GM12874 (cell line): ENCODE measurements around the gene TP63.

ENCODE experiments used
- TF ChIP-seq, protein P1 (sequence below): IDR thresholded peaks from 2 replicates; pipeline ENCODE4 v1.5.1; 2011; ENCODE audit warnings: low read depth, mild to moderate bottlenecking, control low read depth, low read length, moderate library complexity; ENCODE audit not compliant: insufficient read depth

TP63 gene

DNA sequence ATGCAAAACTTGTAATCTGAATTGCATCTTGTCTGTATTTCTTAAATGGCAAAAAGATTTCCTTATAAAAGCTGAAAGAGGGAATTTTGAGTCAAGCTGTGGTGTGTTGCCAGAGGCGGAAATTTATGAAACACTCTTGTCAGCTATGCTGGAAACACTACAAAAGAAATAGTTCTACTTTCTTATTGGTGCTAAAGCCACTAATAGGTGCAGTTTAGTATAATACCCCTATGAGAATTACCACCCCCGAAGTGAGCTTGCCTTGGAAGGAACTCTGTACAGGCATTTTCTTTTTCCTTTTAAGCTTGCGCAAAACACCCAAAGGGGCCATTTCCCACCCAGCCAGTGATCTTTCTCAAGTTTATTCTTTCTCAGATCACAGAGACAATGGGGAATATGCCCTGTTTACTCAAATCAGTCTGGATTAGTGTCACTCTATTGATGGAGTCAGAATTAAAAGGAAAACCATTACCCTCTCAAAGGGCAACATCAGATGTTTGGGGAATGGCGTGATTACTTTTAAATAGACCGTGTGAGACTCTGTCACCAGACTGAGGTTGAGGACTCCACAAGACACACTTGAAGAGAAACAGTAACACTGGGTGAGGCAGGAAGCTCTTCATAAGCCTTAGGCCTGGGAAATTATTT lies 166.0 kb downstream of the TP63 start:
- TF ChIP-seq, protein P1, sequence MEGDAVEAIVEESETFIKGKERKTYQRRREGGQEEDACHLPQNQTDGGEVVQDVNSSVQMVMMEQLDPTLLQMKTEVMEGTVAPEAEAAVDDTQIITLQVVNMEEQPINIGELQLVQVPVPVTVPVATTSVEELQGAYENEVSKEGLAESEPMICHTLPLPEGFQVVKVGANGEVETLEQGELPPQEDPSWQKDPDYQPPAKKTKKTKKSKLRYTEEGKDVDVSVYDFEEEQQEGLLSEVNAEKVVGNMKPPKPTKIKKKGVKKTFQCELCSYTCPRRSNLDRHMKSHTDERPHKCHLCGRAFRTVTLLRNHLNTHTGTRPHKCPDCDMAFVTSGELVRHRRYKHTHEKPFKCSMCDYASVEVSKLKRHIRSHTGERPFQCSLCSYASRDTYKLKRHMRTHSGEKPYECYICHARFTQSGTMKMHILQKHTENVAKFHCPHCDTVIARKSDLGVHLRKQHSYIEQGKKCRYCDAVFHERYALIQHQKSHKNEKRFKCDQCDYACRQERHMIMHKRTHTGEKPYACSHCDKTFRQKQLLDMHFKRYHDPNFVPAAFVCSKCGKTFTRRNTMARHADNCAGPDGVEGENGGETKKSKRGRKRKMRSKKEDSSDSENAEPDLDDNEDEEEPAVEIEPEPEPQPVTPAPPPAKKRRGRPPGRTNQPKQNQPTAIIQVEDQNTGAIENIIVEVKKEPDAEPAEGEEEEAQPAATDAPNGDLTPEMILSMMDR, result no peak

DNA sequence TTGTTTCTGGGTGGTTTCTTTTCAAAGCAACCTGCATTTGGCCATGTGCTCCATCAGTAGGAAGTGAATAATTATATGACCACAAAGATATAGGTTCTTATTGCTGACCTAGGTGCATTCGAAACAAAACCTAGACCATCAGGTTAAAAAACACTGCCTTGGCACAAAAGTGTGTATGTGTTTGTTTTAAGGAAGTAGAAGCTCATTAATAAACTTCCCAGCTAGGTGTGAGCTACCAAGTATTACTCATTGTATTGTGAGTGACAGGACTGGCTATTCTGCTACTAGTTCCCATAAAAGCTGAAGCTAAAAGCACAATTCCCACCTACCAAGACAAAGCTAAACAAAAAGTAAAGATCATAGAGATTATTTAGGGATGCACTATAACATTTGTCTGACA lies 168.2 kb downstream of the TP63 start:
- TF ChIP-seq, protein P1, result no peak

DNA sequence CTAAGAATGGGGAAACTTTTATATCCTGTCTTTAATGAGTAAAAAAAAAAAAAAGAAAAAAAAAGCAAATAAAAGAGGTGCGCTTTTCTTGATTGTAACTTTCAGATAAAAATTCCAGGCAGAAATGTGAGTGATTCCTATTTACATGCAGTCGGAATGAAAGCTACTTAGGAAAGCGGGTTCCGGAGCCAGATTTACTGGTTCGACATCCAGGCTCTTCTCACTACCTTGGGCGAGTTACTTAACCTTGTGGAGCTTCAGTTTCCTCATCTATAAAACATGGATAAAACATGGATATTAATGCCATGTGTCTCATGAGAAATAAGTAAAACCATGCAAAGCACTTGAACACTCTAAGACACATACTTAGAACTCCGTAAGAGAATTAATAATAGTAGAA lies 169.2 kb downstream of the TP63 start:
- TF ChIP-seq, protein P1, result no peak

DNA sequence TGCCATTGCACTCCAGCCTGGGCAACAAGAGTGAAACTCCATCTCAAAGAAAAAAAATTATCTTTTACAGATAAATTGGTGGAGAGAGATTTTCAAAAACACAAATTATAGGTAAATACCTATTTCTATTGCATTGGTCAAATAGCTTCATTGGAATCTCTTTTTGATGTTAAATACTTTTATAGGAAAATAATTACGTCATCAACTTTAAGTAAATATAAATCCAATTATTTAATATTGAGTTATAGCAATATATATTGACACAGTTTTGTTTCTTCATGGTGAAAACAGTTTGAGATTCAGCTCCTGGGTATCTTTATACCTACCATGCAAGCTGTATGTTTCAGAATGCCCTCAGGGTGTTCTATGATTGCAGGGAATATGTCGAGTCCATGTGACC lies 172.1 kb downstream of the TP63 start:
- TF ChIP-seq, protein P1, result no peak

DNA sequence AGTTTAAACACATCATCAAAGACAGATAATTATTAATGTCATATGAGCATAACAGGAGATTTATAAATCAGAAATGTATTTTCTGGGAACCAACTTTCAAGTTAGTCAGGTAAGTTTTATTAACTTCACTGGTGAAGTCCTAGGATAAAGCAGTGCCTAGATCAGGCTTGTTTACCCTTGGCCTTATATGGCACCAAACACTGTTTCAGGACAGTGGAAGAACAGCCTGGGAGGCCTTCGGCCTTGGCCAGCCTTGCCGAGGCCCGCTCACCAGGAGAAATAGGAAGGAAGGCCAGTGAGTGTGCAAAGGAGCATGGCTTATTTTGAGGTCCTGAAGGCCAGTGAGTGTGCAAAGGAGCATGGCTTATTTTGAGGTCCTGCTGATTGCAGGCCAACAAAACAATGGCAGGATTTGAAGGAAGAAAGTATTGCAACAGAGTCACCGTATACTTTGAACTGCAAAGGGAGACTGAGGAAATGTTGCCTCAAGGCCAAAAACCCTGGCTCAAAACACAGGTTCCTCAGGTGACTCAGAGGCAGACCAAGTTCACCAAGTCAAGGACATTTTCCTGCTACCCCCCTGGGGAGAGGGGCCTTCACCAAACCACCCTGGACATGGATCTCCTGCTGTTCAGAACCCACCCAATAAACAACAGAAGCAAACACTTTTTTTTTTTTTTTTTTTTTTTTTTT lies 174.3 kb downstream of the TP63 start:
- TF ChIP-seq, protein P1, result no peak

DNA sequence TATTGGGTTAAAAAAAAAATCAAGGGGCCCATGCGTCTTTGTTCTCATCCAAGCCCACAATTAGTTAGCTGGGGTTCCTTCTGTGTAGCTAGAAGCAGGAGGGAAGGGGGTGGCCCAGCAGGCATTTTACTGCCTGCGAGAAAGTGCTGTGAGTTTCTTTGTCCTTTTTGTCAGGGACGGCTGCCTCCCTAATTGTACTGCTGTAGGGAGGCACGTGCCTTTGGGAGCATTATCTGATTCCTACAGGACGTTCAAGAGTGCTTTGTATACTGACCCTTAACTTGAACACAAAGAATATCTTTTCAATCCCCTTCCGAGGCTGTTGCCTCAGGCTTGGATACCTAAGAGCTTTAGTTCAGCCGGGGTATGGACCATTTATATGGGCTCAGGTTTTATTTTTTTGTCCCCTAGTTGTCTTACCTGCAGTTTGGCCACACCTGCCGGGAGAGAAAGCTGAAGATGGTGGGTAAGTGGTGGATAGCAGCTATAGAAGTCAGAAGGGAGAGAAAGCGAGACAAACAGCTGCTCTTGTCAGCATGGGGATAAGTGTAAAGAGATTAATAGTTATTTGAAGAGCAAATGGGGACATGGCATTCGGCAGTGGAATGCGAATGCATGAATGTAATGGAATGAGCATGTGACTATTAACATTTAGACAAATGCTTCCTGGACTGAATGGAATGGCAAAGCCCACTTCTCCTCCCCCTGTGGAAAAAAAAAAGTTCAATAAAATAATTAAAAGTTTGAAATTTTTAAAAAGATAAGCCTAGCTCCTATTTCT lies 175.2 kb downstream of the TP63 start:
- TF ChIP-seq, protein P1, result no peak

DNA sequence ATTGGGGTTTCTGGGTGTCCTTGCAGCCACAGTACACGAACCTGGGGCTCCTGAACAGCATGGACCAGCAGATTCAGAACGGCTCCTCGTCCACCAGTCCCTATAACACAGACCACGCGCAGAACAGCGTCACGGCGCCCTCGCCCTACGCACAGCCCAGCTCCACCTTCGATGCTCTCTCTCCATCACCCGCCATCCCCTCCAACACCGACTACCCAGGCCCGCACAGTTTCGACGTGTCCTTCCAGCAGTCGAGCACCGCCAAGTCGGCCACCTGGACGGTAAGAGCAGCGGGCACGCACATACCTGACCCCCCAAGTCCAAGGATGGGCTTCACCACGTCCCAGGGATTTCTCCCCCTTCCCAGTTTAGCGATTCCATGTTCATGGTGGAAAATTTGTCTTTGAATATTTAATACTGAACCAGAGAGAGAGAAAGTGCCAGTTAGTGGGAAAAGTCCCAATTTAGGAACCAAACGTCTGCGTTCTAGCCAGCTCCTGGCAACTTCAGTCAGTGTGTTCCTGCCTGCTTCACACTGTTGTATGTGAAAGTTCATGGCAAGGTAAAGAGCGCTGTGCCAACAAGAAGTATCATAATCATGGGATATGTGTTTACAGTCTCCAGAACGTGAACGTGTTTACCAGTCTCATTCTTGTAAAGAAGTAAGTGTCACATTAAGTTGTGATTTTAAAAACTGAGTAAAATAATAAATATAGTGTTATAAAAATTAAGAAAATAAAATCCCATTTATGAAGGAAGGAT lies 177.2 kb downstream of the TP63 start:
- TF ChIP-seq, protein P1, result no peak
